A549 (cell line): ENCODE data around the gene COPG1.

Source experiments
- CBX2 ChIP-seq: fragments of 200-600 bp; sonication (generic); IDR thresholded peaks from 2 replicates; pipeline ENCODE4 v1.6.1; 2016; ENCODE audit warnings: low read depth, mild to moderate bottlenecking, borderline replicate concordance
- CBX8 ChIP-seq: fragments of 200-600 bp; sonication (generic); IDR thresholded peaks from 2 replicates; pipeline ENCODE4 v1.6.1; 2016
- POLR2A ChIP-seq: IDR thresholded peaks from 2 replicates; pipeline ENCODE4 v1.6.1; 2012; ENCODE audit warnings: mild to moderate bottlenecking, low read length
- RFX5 ChIP-seq: fragments of 450-650 bp; IDR thresholded peaks from 2 replicates; pipeline ENCODE4 v1.7.1; 2014; ENCODE audit warnings: antibody characterized with exemption, mild to moderate bottlenecking, moderate library complexity
- TF ChIP-seq, protein P1 (sequence below): fragments of >200 bp; sonication (Bioruptor Twin); formaldehyde crosslinking; IDR thresholded peaks from 3 replicates; pipeline ENCODE4 v1.5.1; 2016

DNA sequence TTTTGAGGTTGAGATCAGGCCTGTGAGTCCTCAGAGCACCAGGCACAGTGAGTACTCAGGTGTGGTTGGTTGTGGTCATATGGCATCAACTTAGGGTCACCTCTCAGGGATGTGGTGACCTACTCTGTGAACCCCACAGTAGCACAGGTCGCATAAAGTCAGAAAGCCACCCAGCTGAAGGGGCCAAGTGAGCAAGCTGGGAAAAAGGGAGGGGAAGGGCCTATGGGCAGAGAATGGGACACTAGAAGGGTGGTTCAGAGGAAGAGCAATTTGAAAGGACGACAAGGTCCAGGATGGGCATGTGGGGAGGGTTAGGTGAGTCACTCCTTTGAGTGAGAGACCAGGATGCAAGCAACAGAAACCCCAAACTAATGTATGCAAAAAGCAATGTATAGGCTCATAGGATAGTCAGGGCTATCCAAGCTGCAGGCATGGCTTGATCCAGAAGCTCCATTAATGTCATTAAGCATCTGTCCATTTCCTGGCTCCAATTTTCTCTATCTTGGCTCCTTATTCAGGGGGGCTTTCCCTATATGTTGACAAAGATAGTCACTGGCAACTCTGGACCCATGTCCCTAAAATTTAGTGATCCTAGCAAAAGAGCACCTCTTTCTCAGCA is 62.7 kb downstream of the COPG1 start:
- TF ChIP-seq, protein P1, sequence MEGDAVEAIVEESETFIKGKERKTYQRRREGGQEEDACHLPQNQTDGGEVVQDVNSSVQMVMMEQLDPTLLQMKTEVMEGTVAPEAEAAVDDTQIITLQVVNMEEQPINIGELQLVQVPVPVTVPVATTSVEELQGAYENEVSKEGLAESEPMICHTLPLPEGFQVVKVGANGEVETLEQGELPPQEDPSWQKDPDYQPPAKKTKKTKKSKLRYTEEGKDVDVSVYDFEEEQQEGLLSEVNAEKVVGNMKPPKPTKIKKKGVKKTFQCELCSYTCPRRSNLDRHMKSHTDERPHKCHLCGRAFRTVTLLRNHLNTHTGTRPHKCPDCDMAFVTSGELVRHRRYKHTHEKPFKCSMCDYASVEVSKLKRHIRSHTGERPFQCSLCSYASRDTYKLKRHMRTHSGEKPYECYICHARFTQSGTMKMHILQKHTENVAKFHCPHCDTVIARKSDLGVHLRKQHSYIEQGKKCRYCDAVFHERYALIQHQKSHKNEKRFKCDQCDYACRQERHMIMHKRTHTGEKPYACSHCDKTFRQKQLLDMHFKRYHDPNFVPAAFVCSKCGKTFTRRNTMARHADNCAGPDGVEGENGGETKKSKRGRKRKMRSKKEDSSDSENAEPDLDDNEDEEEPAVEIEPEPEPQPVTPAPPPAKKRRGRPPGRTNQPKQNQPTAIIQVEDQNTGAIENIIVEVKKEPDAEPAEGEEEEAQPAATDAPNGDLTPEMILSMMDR: no peak
- no peak for TF ChIP-seq CBX2
- no peak for TF ChIP-seq RFX5
- TF ChIP-seq CBX8: no peak
- TF ChIP-seq POLR2A: no peak
